ENCODE data around the gene CCNF. TPM values are rescaled to one million over a fixed set of nuclear protein-coding genes. Genes with fewer than 3 reads are reported as not detected.
A peak's percentile ranks its signal among the peaks of the same experiment; 100 is the strongest.

Gene CCNF
- total RNA-seq, 2 donors from 2014 or later: 0.99 to 2.3 TPM

DNA sequence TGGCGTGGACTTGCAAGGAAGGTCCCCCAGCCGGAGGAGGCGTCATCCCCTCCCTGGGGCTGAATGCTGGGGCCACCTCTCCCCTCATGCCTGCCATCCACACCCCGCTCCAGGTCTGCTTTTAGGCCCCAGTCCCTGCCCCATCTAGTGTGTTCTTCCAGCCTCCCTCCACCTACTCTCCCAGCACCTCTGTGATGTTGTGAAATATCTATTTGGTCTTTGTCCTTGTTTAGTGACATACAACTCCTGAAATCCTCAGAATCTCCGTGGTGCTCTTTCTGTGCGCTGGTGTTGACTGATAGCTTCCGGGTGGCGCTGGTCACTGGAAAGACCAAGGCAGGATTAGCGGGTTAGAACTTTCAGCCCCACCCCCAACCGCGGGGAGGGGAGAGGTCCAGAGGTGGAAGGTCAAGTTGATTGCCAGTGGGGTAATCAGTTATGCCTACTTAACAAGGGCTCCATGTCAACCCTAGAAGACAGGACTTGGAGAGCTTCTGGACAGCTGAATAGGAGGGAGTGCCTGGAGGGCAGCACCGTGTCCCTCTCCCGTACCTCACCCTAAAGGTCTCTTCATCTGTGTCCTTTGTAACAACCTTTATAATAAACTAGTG is 55.8 kb downstream of the CCNF start:
- peak in 1 of 4 donors; percentile 15 for DNase-seq
- H3K36me3 ChIP-seq (replicated peaks in 1 of 2; ENCODE audit: insufficient read depth in 1 of 2, low read depth in 2 of 2): no peaks in the 10 kb centered on the region
- H3K4me1 ChIP-seq: peaks cover 77% of the 10 kb centered on the region
- H3K27ac ChIP-seq: no peak overlapping the region
- 65 to 73% methylated on average over 13 of the region's 13 CpGs for WGBS, 2 donors
- no peaks in the 10 kb centered on the region for H3K27me3 ChIP-seq
- intact Hi-C loops (cut with DNase I): no loop called here
- no peak for TF ChIP-seq POLR2A (IDR thresholded peaks at IDR 0.05)
- TF ChIP-seq, protein P1, sequence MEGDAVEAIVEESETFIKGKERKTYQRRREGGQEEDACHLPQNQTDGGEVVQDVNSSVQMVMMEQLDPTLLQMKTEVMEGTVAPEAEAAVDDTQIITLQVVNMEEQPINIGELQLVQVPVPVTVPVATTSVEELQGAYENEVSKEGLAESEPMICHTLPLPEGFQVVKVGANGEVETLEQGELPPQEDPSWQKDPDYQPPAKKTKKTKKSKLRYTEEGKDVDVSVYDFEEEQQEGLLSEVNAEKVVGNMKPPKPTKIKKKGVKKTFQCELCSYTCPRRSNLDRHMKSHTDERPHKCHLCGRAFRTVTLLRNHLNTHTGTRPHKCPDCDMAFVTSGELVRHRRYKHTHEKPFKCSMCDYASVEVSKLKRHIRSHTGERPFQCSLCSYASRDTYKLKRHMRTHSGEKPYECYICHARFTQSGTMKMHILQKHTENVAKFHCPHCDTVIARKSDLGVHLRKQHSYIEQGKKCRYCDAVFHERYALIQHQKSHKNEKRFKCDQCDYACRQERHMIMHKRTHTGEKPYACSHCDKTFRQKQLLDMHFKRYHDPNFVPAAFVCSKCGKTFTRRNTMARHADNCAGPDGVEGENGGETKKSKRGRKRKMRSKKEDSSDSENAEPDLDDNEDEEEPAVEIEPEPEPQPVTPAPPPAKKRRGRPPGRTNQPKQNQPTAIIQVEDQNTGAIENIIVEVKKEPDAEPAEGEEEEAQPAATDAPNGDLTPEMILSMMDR (IDR thresholded peaks at IDR 0.05): no peak
- H3K9me3 ChIP-seq: no peaks in the 10 kb centered on the region
- no peak overlapping the region for H3K4me3 ChIP-seq
- ATAC-seq: no peak

DNA sequence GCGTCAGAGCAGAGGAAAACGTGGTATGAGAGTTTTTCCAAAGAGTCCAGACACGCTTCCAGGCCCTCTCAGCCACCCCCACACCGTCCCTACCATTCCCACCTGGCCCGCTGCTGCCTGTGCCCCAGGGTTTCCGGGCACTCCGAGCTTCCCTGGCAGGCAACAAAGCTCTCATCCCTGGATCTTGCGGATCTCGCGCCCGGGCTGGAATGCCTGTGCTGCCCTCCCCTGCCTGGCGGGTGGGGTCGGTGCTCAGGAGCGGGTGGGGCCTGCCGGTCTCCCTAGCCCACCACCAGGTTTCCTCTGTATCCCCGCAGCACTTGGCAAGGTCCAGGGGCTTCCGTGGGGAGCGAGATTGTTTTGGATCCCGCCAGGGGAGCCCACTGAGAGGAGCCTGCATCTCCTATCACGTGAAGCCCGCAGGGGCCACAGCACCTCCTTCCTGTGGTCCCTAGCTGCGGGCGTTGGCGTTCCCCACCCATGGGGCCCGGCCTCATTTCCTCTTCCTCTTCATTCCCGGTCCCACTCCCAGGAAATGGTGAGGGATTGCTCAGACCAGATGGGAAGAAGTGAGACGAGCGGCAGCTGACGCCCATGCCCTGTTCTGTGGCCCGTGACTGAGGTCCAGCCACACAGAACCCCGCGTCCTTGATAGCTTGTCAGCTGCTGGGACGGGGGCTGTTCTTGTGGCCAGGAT is 56.7 kb downstream of the CCNF start:
- H3K4me3 ChIP-seq: no peak overlapping the region
- H3K4me1 ChIP-seq: peaks cover 67% of the 10 kb centered on the region
- no peaks in the 10 kb centered on the region for H3K27me3 ChIP-seq
- ATAC-seq (no peak), DNase-seq (peak in 1 of 4 donors; percentile 15)
- H3K9me3 ChIP-seq: no peaks in the 10 kb centered on the region
- no peak for TF ChIP-seq POLR2A (IDR thresholded peaks at IDR 0.05)
- TF ChIP-seq, protein P1 (IDR thresholded peaks at IDR 0.05): no peak
- H3K27ac ChIP-seq: peak overlapping the region in 1 of 4 donors; percentile 72
- H3K36me3 ChIP-seq (replicated peaks in 1 of 2; ENCODE audit: insufficient read depth in 1 of 2, low read depth in 2 of 2): no peaks in the 10 kb centered on the region
- intact Hi-C loops (cut with DNase I): no loop called here
- WGBS, 2 donors: 74 to 76% methylated on average over 21 to 33 of the region's 33 CpGs

DNA sequence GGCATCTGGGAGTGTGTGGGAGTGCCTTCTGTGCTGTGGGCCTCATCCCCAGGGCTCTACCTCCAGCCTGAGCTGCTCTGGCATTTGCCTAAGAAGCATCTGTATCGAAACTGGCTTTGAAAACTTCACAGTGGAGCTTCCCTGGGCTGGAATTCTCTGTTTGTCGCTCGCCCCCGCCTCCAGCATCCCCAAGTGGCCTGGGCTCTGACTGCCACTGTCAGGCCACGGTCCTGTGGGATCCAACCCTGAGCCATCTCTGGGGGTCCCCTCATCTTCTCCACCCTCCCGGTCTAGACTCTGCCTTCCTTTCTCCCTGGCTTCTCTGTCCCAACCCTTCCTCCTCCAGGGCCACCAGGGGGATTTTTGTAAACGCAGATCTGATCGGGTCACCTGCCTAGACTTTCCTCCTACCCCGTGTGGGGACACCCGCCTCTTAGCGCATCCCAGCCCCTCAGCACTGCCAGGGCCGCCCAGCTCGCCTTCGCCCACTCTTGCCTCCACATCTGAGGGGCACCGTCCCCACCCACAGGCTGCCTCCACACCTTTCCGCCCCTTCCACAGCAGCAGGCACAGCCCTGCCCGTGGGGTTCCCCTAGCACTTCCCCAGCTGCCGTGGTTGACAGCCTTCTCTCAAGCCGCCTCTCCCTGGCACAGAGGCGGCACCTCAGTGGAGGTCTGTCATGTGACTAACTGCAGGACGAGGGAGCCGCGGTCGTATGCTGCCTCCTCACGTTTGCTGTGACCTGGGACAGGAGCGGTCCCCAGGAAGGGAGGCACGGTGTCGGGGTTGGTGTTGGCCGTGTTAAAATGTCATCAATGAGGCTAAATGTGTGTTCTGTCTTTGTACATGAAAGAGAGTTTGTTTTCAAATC is 57.6 kb downstream of the CCNF start:
- 44 to 62% methylated on average over 13 to 29 of the region's 29 CpGs for WGBS, 2 donors
- Histone ChIP-seq H3K4me3 (no peak overlapping the region), H3K36me3 (replicated peaks in 1 of 2; ENCODE audit: insufficient read depth in 1 of 2, low read depth in 2 of 2) (no peaks in the 10 kb centered on the region), H3K27ac (peak overlapping the region in 3 of 4 donors; percentile 27 to 72 (median 46)), H3K27me3 (no peaks in the 10 kb centered on the region), H3K4me1 (peaks cover 60% of the 10 kb centered on the region), H3K9me3 (no peaks in the 10 kb centered on the region)
- ATAC-seq (peak; percentile 73), DNase-seq (peak; percentile 66 to 79 (median 74))
- TF ChIP-seq, protein P1 (IDR thresholded peaks at IDR 0.05): peak in 5 of 7 experiments; percentile 19 to 68 (median 50)
- TF ChIP-seq POLR2A (IDR thresholded peaks at IDR 0.05): no peak
- intact Hi-C loops (cut with DNase I): no loop called here

DNA sequence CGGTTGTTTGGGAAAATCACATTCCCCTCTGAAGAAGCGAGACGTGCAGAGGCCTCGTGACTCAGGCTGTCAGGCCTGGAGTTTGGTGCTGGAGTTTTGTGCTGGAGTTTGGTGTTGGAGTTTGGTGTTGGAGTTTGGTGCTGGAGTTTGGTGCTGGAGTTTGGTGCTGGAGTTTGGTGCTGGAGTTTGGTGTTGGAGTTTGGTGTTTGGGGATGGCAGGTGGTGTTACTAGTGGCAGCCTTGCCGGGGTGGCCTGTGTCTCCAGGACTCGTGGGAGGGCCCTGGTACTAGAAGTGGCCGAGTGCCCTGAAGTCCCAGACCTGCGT is 58.2 kb downstream of the CCNF start:
- H3K4me3 ChIP-seq: no peak overlapping the region
- intact Hi-C loops (cut with DNase I): no loop called here
- H3K4me1 ChIP-seq: peaks cover 60% of the 10 kb centered on the region
- no peaks in the 10 kb centered on the region for H3K9me3 ChIP-seq
- no peaks in the 10 kb centered on the region for H3K27me3 ChIP-seq
- ATAC-seq (no peak), DNase-seq (peak in 1 of 4 donors; percentile 10)
- H3K36me3 ChIP-seq (replicated peaks in 1 of 2; ENCODE audit: insufficient read depth in 1 of 2, low read depth in 2 of 2): no peaks in the 10 kb centered on the region
- H3K27ac ChIP-seq: peak overlapping the region in 3 of 4 donors; percentile 27 to 72 (median 46)
- TF ChIP-seq, protein P1 (IDR thresholded peaks at IDR 0.05): no peak
- no peak for TF ChIP-seq POLR2A (IDR thresholded peaks at IDR 0.05)
- WGBS, 2 donors: 51 to 63% methylated on average over 8 of the region's 8 CpGs

Data from body of pancreas (tissue), 4 donors.